SW480 (cell line): Measurements from ENCODE around the gene PLA2G4B.

Experiments used
- DNase-seq: peaks from one replicate; pipeline ENCODE4 v3.0.0-alpha.2; 2016; ENCODE audit warnings: low spot score

Gene PLA2G4B

GRCh38 chr15:41871175-41871905 lies 32.7 kb downstream of the PLA2G4B start:
- DNase-seq: no peak

- no peak for DNase-seq
Measured at GRCh38 chr15:41872166-41872747, 33.6 kb downstream of the PLA2G4B start.

GRCh38 chr15:41873711-41874110 lies 35.1 kb downstream of the PLA2G4B start:
- DNase-seq: no peak

- DNase-seq: no peak
Measured at GRCh38 chr15:41874736-41875135, 36.1 kb downstream of the PLA2G4B start.

- DNase-seq: no peak
Measured at GRCh38 chr15:41876007-41876406, 37.4 kb downstream of the PLA2G4B start.

- no peak for DNase-seq
Measured at GRCh38 chr15:41876689-41877088, 38.0 kb downstream of the PLA2G4B start.

- no peak for DNase-seq
Measured at GRCh38 chr15:41877631-41878354, 39.1 kb downstream of the PLA2G4B start.

- no peak for DNase-seq
Measured at GRCh38 chr15:41878355-41878699, 39.7 kb downstream of the PLA2G4B start.

- DNase-seq: no peak
Measured at GRCh38 chr15:41879321-41879845, 40.7 kb downstream of the PLA2G4B start.

GRCh38 chr15:41880156-41880877 lies 41.7 kb downstream of the PLA2G4B start:
- no peak for DNase-seq

- no peak for DNase-seq
Measured at GRCh38 chr15:41881086-41881485, 42.4 kb downstream of the PLA2G4B start.

- DNase-seq: no peak
Measured at GRCh38 chr15:41881550-41881919, 42.9 kb downstream of the PLA2G4B start.

GRCh38 chr15:41881920-41882688 lies 43.5 kb downstream of the PLA2G4B start:
- no peak for DNase-seq

- no peak for DNase-seq
Measured at GRCh38 chr15:41882689-41883483, 44.2 kb downstream of the PLA2G4B start.

- no peak for DNase-seq
Measured at GRCh38 chr15:41883484-41883825, 44.8 kb downstream of the PLA2G4B start.

GRCh38 chr15:41884458-41884857 lies 45.8 kb downstream of the PLA2G4B start:
- DNase-seq: no peak

- DNase-seq: no peak
Measured at GRCh38 chr15:41885321-41885720, 46.7 kb downstream of the PLA2G4B start.

- no peak for DNase-seq
Measured at GRCh38 chr15:41885841-41886240, 47.2 kb downstream of the PLA2G4B start.

GRCh38 chr15:41886741-41887140 lies 48.1 kb downstream of the PLA2G4B start:
- no peak for DNase-seq

- no peak for DNase-seq
Measured at GRCh38 chr15:41887161-41887560, 48.5 kb downstream of the PLA2G4B start.

- DNase-seq: no peak
Measured at GRCh38 chr15:41887893-41888292, 49.2 kb downstream of the PLA2G4B start.
